H1 (cell line): ENCODE measurements around the gene BLNK. TPM values are rescaled to one million over a fixed set of nuclear protein-coding genes. Genes with fewer than 3 reads are reported as not detected.

Experiments
- BCL11A ChIP-seq, 2 experiments: IDR thresholded peaks; one replicate each; pipeline ENCODE4 v1.6.1; 2011; ENCODE audit warnings: low read depth in 2 of 2, low read length in 2 of 2, mild to moderate bottlenecking in 2 of 2
- CBX8 ChIP-seq: fragments of 300-800, 300-1000 bp; sonication (generic); IDR thresholded peaks from 2 replicates; pipeline ENCODE4 v1.7.1; 2016; ENCODE audit warnings: low read depth, low read length, borderline replicate concordance
- CTBP2 ChIP-seq: IDR thresholded peaks from 2 replicates; pipeline ENCODE4 v1.7.0; 2011; ENCODE audit warnings: borderline replicate concordance, mild to moderate bottlenecking, moderate library complexity, mixed read lengths, low read length; ENCODE audit not compliant: insufficient read depth, insufficient read length
- MAX ChIP-seq: IDR thresholded peaks from 2 replicates; pipeline ENCODE4 v1.6.1; 2012; ENCODE audit warnings: inconsistent platforms
- RNF2 ChIP-seq: fragments of 200-900, 300-1000 bp; sonication (generic); IDR thresholded peaks from 2 replicates; pipeline ENCODE4 v1.7.1; 2016; ENCODE audit warnings: borderline replicate concordance, low read depth, mild to moderate bottlenecking, antibody characterized with exemption, low read length; ENCODE audit not compliant: poor library complexity, severe bottlenecking; ENCODE audit errors: missing control alignments
- SAP30 ChIP-seq: fragments of 300-600 bp; sonication (generic); IDR thresholded peaks from 2 replicates; pipeline ENCODE4 v1.7.1; 2012; ENCODE audit warnings: low read length, moderate library complexity, mild to moderate bottlenecking, inconsistent platforms; ENCODE audit not compliant: insufficient read depth, insufficient replicate concordance
- TEAD4 ChIP-seq: IDR thresholded peaks from 2 replicates; pipeline ENCODE4 v1.6.1; 2012; ENCODE audit warnings: low read depth, low read length, inconsistent platforms, mixed read lengths
- polyA plus RNA-seq, 7 experiments: library from polyadenylated mRNA; depleted of rRNA in 3 of 7; stranded (reverse) in 5 of 7; unstranded in 2 of 7; fragments of >200 nt in 5 of 7; fragments of 200-250 nt in 2 of 7; gene quantifications; 1 replicate in 5 of 7; 2 replicates in 1 of 7; 4 replicates in 1 of 7; pipeline versions ENCODE4 v1.2.1 to v1.2.3, GENCODE V29; 2011 to 2013; ENCODE audit warnings: missing spikeins in 2 of 7, mixed read lengths in 2 of 7
- total RNA-seq: library from RNA; stranded (reverse); fragmentation: NEBNext Ultra II Directional; extraction: Animal tissue kit (Norgen Biotek cat#: 25700); gene quantifications from 2 replicates; pipeline ENCODE4 v1.2.1, GENCODE V29; 2021

BLNK gene
- total and polyA plus RNA-seq, 2 of the 8 experiments (the other 6 are each of a cell fraction or from before 2014, with no cell fraction given), result not detected

- TF ChIP-seq BCL11A (IDR thresholded peaks at IDR 0.05; ENCODE audit: low read depth in 2 of 2, low read length in 2 of 2), result no peak
- TF ChIP-seq CBX8, result no peak
- no peak for TF ChIP-seq SAP30
- no peak for TF ChIP-seq MAX
- TF ChIP-seq RNF2, result no peak
- TF ChIP-seq TEAD4, result no peak
- TF ChIP-seq CTBP2, result no peak
- TF ChIP-seq, all 59 proteins: peak for 0
Observed at GRCh38 chr10:96299383-96299782, 28.0 kb upstream of the BLNK start (continued).
